NCI-H2227 treated with DMSO at 0.1 percent for 48 hours (cell line): ENCODE data around the gene CPZ.
A peak's percentile ranks its signal among the peaks of the same experiment; 100 is the strongest.

Experiments used
- DNase-seq: peaks from one replicate; lab custom pipeline; 2025; lab: John Stamatoyannopoulos, UW

Gene CPZ

GRCh38 chr4:8581094-8581861 lies 11.3 kb upstream of the CPZ start:
- no peak for DNase-seq

- no peak for DNase-seq
Measured at GRCh38 chr4:8582016-8582415, 10.5 kb upstream of the CPZ start.

- no peak for DNase-seq
Measured at GRCh38 chr4:8582436-8582835, 10.1 kb upstream of the CPZ start.

- DNase-seq: no peak
Measured at GRCh38 chr4:8582941-8583654, 9.5 kb upstream of the CPZ start.

GRCh38 chr4:8583655-8584025 lies 8.9 kb upstream of the CPZ start:
- no peak for DNase-seq

GRCh38 chr4:8585186-8585585 lies 7.4 kb upstream of the CPZ start:
- DNase-seq: no peak

GRCh38 chr4:8585721-8586212 lies 6.8 kb upstream of the CPZ start:
- no peak for DNase-seq

GRCh38 chr4:8586246-8586645 lies 6.3 kb upstream of the CPZ start:
- no peak for DNase-seq

- DNase-seq: no peak
Measured at GRCh38 chr4:8586671-8587468, 5.7 kb upstream of the CPZ start.

GRCh38 chr4:8587469-8588195 lies 4.9 kb upstream of the CPZ start:
- DNase-seq: no peak

GRCh38 chr4:8588196-8588470 lies 4.4 kb upstream of the CPZ start:
- no peak for DNase-seq

- DNase-seq: no peak
Measured at GRCh38 chr4:8589336-8589735, 3.2 kb upstream of the CPZ start.

GRCh38 chr4:8589823-8590545 lies 2.6 kb upstream of the CPZ start:
- no peak for DNase-seq

GRCh38 chr4:8590546-8590880 lies 2.1 kb upstream of the CPZ start:
- no peak for DNase-seq

- no peak for DNase-seq
Measured at GRCh38 chr4:8591114-8591513, 1.5 kb upstream of the CPZ start.

GRCh38 chr4:8591626-8592365 lies 769 bp upstream of the CPZ start:
- no peak for DNase-seq

- DNase-seq: no peak
Measured at GRCh38 chr4:8593264-8594096, 915 bp downstream of the CPZ start.

- DNase-seq: peak; percentile 4
Measured at GRCh38 chr4:8594097-8595038, 1.8 kb downstream of the CPZ start.
